Chondrocyte (in vitro differentiated cells): Measurements from ENCODE around the gene GTF2F2. TPM values are rescaled to one million over a fixed set of nuclear protein-coding genes. Genes with fewer than 3 reads are reported as not detected.

Experiments
- DNase-seq: peaks from one replicate; pipeline ENCODE4 v3.0.0; 2021; ENCODE audit warnings: mixed read lengths, low spot score
- H3K27ac Mint-ChIP-seq: one replicate; pipeline ENCODE4 v1.8.0; 2021; ENCODE audit warnings: mild to moderate bottlenecking, moderate library complexity, mixed read lengths; ENCODE audit not compliant: unreplicated experiment
- H3K27me3 Mint-ChIP-seq: 2 replicates; pipeline ENCODE4 v1.8.0; 2021; ENCODE audit warnings: low read depth, mixed read lengths
- H3K36me3 Mint-ChIP-seq: 2 replicates; pipeline ENCODE4 v1.8.0; 2021; ENCODE audit warnings: low read depth, mixed read lengths
- H3K4me1 Mint-ChIP-seq: 2 replicates; pipeline ENCODE4 v1.8.0; 2021; ENCODE audit warnings: low read depth, mild to moderate bottlenecking, mixed read lengths
- H3K4me3 Mint-ChIP-seq: one replicate; pipeline ENCODE4 v1.8.0; 2021; ENCODE audit warnings: mild to moderate bottlenecking, moderate library complexity, mixed read lengths; ENCODE audit not compliant: unreplicated experiment
- H3K9me3 Mint-ChIP-seq: 2 replicates; pipeline ENCODE4 v1.8.0; 2021; ENCODE audit warnings: low read depth, mixed read lengths
- total RNA-seq: library from RNA; stranded (reverse); gene quantifications from 3 replicates; pipeline ENCODE4 v1.2.1, GENCODE V29; 2021
- TF ChIP-seq, protein P1 (sequence below): fragments of 200-600 bp; sonication (generic); IDR thresholded peaks from 2 replicates; pipeline ENCODE4 v1.5.0; 2021; ENCODE audit warnings: antibody characterized with exemption, mild to moderate bottlenecking, moderate library complexity

Gene GTF2F2
- total RNA-seq, 1 donor from 2014 or later = 15.6 TPM

DNA sequence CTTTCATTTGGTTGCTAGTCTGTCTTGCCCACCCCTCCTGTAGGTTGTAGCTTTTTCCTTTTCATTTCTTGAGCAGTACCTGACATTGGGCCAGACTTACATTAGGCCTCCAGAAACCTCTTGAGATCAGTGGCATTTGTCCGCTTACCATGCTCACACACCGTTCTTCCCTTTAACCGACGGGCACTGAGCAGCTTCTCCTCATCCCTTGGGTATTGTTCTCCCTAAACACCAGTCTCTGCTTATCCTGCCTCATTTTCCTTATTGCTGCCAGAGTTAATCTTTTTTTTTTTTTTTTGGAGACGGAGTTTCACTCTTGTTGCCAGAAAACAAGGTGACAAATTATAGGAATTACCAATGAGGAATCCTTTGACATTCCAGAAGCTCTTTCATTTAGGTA is 107.7 kb downstream of the GTF2F2 start:
- DNase-seq = no peak
- peaks cover 18% of the 10 kb centered on the region for H3K4me1 Mint-ChIP-seq
- H3K27ac Mint-ChIP-seq = no peak overlapping the region
- peaks cover 5% of the 10 kb centered on the region for H3K36me3 Mint-ChIP-seq
- TF ChIP-seq, protein P1, sequence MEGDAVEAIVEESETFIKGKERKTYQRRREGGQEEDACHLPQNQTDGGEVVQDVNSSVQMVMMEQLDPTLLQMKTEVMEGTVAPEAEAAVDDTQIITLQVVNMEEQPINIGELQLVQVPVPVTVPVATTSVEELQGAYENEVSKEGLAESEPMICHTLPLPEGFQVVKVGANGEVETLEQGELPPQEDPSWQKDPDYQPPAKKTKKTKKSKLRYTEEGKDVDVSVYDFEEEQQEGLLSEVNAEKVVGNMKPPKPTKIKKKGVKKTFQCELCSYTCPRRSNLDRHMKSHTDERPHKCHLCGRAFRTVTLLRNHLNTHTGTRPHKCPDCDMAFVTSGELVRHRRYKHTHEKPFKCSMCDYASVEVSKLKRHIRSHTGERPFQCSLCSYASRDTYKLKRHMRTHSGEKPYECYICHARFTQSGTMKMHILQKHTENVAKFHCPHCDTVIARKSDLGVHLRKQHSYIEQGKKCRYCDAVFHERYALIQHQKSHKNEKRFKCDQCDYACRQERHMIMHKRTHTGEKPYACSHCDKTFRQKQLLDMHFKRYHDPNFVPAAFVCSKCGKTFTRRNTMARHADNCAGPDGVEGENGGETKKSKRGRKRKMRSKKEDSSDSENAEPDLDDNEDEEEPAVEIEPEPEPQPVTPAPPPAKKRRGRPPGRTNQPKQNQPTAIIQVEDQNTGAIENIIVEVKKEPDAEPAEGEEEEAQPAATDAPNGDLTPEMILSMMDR = no peak
- H3K27me3 Mint-ChIP-seq = no peaks in the 10 kb centered on the region
- no peaks in the 10 kb centered on the region for H3K9me3 Mint-ChIP-seq
- no peak overlapping the region for H3K4me3 Mint-ChIP-seq

DNA sequence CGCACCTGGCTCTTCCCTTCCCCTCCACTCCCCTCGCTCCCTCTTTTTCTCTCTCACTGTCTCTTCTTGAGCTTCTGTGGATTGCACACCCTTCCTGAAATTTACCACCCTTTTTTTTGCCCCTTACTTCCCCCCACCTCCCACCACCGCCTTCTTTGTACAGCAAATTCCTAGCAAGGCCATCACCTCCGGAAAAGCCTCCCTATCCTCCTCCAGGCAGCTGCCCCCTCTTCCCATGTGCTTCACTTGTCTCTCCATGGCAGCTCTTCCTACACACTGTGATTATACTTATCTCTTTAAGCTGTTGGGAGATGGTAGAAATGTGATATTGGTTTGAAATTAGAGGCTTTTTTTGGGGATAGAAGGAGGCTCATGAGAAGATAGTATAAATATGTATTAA is 108.9 kb downstream of the GTF2F2 start:
- TF ChIP-seq, protein P1 = no peak
- H3K27ac Mint-ChIP-seq = no peak overlapping the region
- H3K9me3 Mint-ChIP-seq = no peaks in the 10 kb centered on the region
- H3K4me1 Mint-ChIP-seq = peaks cover 15% of the 10 kb centered on the region
- no peak for DNase-seq
- H3K4me3 Mint-ChIP-seq = no peak overlapping the region
- H3K27me3 Mint-ChIP-seq = no peaks in the 10 kb centered on the region
- peaks cover 5% of the 10 kb centered on the region for H3K36me3 Mint-ChIP-seq

DNA sequence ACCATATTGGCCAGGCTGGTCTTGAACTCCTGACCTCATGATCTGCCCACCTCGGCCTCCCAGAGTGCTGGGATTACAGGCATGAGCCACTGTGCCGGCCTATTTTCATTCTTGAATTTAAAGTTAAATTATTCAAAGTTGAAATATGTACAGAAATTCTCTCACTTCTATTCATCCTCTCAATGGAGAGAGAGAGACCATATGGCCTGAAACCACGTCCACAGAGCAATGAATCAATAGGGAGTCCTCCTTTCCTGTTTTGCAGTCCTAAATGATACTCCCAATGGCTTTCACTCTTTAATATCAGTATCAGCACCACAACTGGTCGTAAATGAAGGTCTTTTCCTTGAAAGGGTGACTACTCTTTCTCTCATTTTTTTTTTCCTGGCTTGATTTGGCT is 111.0 kb downstream of the GTF2F2 start:
- no peak overlapping the region for H3K4me3 Mint-ChIP-seq
- H3K27ac Mint-ChIP-seq = peak overlapping the region; percentile 74
- TF ChIP-seq, protein P1 = no peak
- no peak for DNase-seq
- peaks cover 5% of the 10 kb centered on the region for H3K36me3 Mint-ChIP-seq
- H3K9me3 Mint-ChIP-seq = no peaks in the 10 kb centered on the region
- peaks cover 26% of the 10 kb centered on the region for H3K4me1 Mint-ChIP-seq
- H3K27me3 Mint-ChIP-seq = no peaks in the 10 kb centered on the region

DNA sequence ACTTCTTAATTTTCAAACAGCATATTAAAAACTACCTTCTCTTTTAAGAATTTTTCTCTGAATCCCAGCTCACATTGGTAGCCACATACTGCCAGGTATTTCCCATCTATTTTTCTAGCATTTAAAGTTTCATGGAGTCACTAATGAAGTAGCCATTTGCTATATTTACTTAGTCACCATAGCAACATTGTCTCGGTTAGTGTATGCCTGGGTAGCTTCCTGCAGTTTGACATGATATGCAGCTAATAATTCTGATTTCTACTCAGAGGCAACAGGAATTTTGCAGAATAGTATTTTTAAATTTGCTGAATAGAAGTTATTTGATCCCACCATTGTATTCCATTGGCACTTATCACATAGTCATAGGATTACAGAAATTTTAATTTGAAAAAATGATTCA is 111.4 kb downstream of the GTF2F2 start:
- no peaks in the 10 kb centered on the region for H3K27me3 Mint-ChIP-seq
- TF ChIP-seq, protein P1 = no peak
- H3K27ac Mint-ChIP-seq = peak overlapping the region; percentile 74
- H3K4me1 Mint-ChIP-seq = peaks cover 30% of the 10 kb centered on the region
- peaks cover 5% of the 10 kb centered on the region for H3K36me3 Mint-ChIP-seq
- no peak for DNase-seq
- no peak overlapping the region for H3K4me3 Mint-ChIP-seq
- H3K9me3 Mint-ChIP-seq = no peaks in the 10 kb centered on the region

DNA sequence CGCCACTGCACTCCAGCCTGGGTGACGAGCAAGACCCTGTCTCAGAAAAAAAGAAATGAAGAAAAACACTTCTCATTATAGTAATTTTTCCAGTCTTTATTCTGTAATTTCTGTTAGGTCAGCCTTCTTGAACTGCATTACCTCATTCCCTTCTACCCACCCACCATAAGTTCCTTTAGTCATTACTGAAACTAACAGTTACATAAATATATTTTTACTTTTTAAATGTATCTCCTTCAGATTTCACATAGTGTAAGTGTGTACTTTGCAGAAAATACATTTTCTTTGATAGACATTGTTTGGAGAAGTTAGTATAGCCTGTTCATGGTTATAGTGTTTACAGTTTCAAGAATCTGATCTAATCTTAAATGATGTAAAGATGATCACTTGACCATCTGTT is 112.3 kb downstream of the GTF2F2 start:
- Mint-ChIP-seq H3K36me3 (peaks cover 5% of the 10 kb centered on the region), H3K4me3 (no peak overlapping the region), H3K27me3 (no peaks in the 10 kb centered on the region), H3K9me3 (no peaks in the 10 kb centered on the region), H3K4me1 (peaks cover 31% of the 10 kb centered on the region), H3K27ac (no peak overlapping the region)
- TF ChIP-seq, protein P1 = no peak
- no peak for DNase-seq
